T-helper 17 cell (primary cell): Measurements from ENCODE around the gene TBK1. TPM values are rescaled to one million over a fixed set of nuclear protein-coding genes. Genes with fewer than 3 reads are reported as not detected.

Experiments
- ATAC-seq: fragments of 150-1000 bp; cut with Tn5 transposase; 2 replicates; pipeline ENCODE4 v1.10.0; 2021; ENCODE audit warnings: mild to moderate bottlenecking, moderate library complexity
- DNase-seq, 3 donors: peaks; one replicate each; pipeline versions ENCODE4 v3.0.0 to v3.0.0-alpha.2; 2020 to 2021
- H3K9me3 ChIP-seq: one replicate; pipeline ENCODE4 v1.7.0; 2013; ENCODE audit warnings: low read length, mild to moderate bottlenecking; ENCODE audit not compliant: control insufficient read depth, poor library complexity, severe bottlenecking
- H3K27ac Mint-ChIP-seq: one replicate; pipeline ENCODE4 v1.8.0; 2022; ENCODE audit warnings: mild to moderate bottlenecking, moderate library complexity, mixed read lengths
- H3K27me3 Mint-ChIP-seq: one replicate; pipeline ENCODE4 v1.8.0; 2022; ENCODE audit warnings: mixed read lengths
- H3K36me3 Mint-ChIP-seq: one replicate; pipeline ENCODE4 v1.8.0; 2022; ENCODE audit warnings: low read depth, mixed read lengths
- H3K4me1 Mint-ChIP-seq: one replicate; pipeline ENCODE4 v1.8.0; 2022; ENCODE audit warnings: mild to moderate bottlenecking, mixed read lengths
- H3K4me3 Mint-ChIP-seq: one replicate; pipeline ENCODE4 v1.8.0; 2022; ENCODE audit warnings: mild to moderate bottlenecking, moderate library complexity, mixed read lengths
- total RNA-seq, 4 donors: library from RNA in 2 of 4; stranded (reverse) in 2 of 4; gene quantifications; one replicate each; pipeline ENCODE4 v1.2.3 and lab custom pipeline; 2022 to 2026

The TBK1 gene
- total RNA-seq, 2 donors from 2014 or later = 15.0 to 22.7 TPM

GRCh38 chr12:64549108-64549507, 97.2 kb downstream of the TBK1 start:
- no peak for ATAC-seq
- Mint-ChIP-seq H3K36me3 (no peaks in the 10 kb centered on the region), H3K4me1 (peaks cover 8% of the 10 kb centered on the region), H3K27ac (no peak overlapping the region), H3K27me3 (peaks cover 5% of the 10 kb centered on the region), H3K4me3 (no peak overlapping the region)
- H3K9me3 ChIP-seq = no peaks in the 10 kb centered on the region
- DNase-seq = no peak

GRCh38 chr12:64550755-64551154, 98.8 kb downstream of the TBK1 start:
- H3K36me3 Mint-ChIP-seq = no peaks in the 10 kb centered on the region
- no peaks in the 10 kb centered on the region for H3K27me3 Mint-ChIP-seq
- no peaks in the 10 kb centered on the region for H3K9me3 ChIP-seq
- no peak overlapping the region for H3K4me3 Mint-ChIP-seq
- DNase-seq (no peak), ATAC-seq (no peak)
- H3K4me1 Mint-ChIP-seq = peaks cover 9% of the 10 kb centered on the region
- no peak overlapping the region for H3K27ac Mint-ChIP-seq

- Mint-ChIP-seq H3K4me3 (no peak overlapping the region), H3K36me3 (no peaks in the 10 kb centered on the region), H3K4me1 (peaks cover 10% of the 10 kb centered on the region), H3K27me3 (no peaks in the 10 kb centered on the region), H3K27ac (no peak overlapping the region)
- H3K9me3 ChIP-seq = no peaks in the 10 kb centered on the region
- DNase-seq = no peak
- ATAC-seq = no peak
These were observed 99.8 kb downstream of the TBK1 start for GRCh38 chr12:64551676-64552075.

Other genes starting within 250 kb of the TBK1 start
- 10 to 100 TPM; 18.0 to 19.7 TPM for gene KICS2, start 229.8 kb upstream of the TBK1 start, total RNA-seq
- gene C12orf56, start 61.4 kb upstream of the TBK1 start, total RNA-seq = under 1 TPM in 1 of 2 donors, not detected in 1; 0.17 TPM
- 10 to 100 TPM; 58.2 to 61.6 TPM for gene XPOT, start 47.7 kb upstream of the TBK1 start, total RNA-seq
- gene RASSF3, start 158.4 kb downstream of the TBK1 start, total RNA-seq = 100 to 1,000 TPM; 114 to 116 TPM